Measurements from ENCODE around the gene CACNG4.

- TF ChIP-seq CTCF (IDR thresholded peaks at IDR 0.05; ENCODE audit: low read depth, low read length, poor library complexity, severe bottlenecking) (no peak), EZH2phosphoT487 (IDR thresholded peaks at IDR 0.05; ENCODE audit: borderline replicate concordance, low read length) (no peak)
Observed at GRCh38 chr17:67004181-67004580, 39.7 kb downstream of the CACNG4 start.
